Psoas muscle (tissue), 8 donors: ENCODE results near the gene NOTCH2. TPM values are rescaled to one million over a fixed set of nuclear protein-coding genes. Genes with fewer than 3 reads are reported as not detected.
"Not testable (repeated sequence)": the region's sequence is repeated elsewhere in the genome, so short reads cannot be mapped to it uniquely, and the experiment has no call there.

Experiments used
- ATAC-seq, 4 donors: fragments of 200-7000 bp; cut with Tn5 transposase; one replicate each; pipeline ENCODE4 v1.9.1; 2020; ENCODE audit warnings: moderate library complexity in 3 of 4, mild to moderate bottlenecking in 2 of 4
- DNase-seq, 2 donors: peaks; one replicate each; pipeline ENCODE4 v3.0.0-alpha.2; 2020
- H3K27ac ChIP-seq: fragments of 200-600 bp; one replicate; pipeline ENCODE4 v1.8.0; 2022
- H3K27me3 ChIP-seq, 3 donors: fragments of 200-600 bp in 1 of 3; one replicate each; pipeline versions ENCODE4 v1.6.1 to v1.8.0; 2013 to 2022; ENCODE audit warnings: low read length in 2 of 3, mild to moderate bottlenecking in 2 of 3, moderate library complexity in 1 of 3; ENCODE audit not compliant: insufficient read depth in 3 of 3
- H3K36me3 ChIP-seq, 2 donors: fragments of 200-600 bp in 1 of 2; one replicate each; pipeline versions ENCODE4 v1.6.1 to v1.8.0; 2013 to 2022; ENCODE audit warnings: low read depth in 1 of 2, mild to moderate bottlenecking in 1 of 2, moderate library complexity in 1 of 2; ENCODE audit not compliant: insufficient read depth in 1 of 2
- H3K4me1 ChIP-seq: fragments of 200-600 bp; one replicate; pipeline ENCODE4 v1.8.0; 2022
- H3K4me3 ChIP-seq: fragments of 200-600 bp; one replicate; pipeline ENCODE4 v1.8.0; 2022; ENCODE audit warnings: mild to moderate bottlenecking
- H3K9me3 ChIP-seq: fragments of 200-600 bp; one replicate; pipeline ENCODE4 v1.8.0; 2022
- WGBS, 3 donors: extraction: QIAGEN DNeasy Blood & Tissue Kit; methylation state at CpG; one replicate each; pipeline versions ENCODE4 v1.1.6 to v1.1.7; 2013; 5-methylcytosine and 5-hydroxymethylcytosine counted together
- intact Hi-C, 2 donors: fragments of 100-400 bp; cut with DNase I; formaldehyde crosslinking; loops; one replicate each; pipeline versions ENCODE4 v1.11.0 to v1.14.2; 2022
- polyA plus RNA-seq, 3 donors: library from polyadenylated mRNA; stranded (reverse); fragments of 200-250 nt; gene quantifications; one replicate each; pipeline ENCODE4 v1.2.3, GENCODE V29; 2013
- total RNA-seq, 4 donors: library from RNA; stranded (reverse); fragmentation: NEBNext Ultra II Directional in 2 of 4; extraction: Animal tissue kit (Norgen Biotek cat#: 25700) in 2 of 4; gene quantifications; one replicate each; pipeline versions ENCODE4 v1.2.1 to v1.2.4, GENCODE V29; 2021 to 2023
- donor health status: healthy with polysubstance abuse.
- donor health status: DM: no; HTN: no; CAD: no; lungs with moderate emphysema.
- donor health status: Bipolar disorder and iron deficiency.
- donor health status: healthy.
- donor health status: DM: yes; HTN: yes; CAD: no.
- donor health status: DM: no; HTN: no; CAD: no.
- donor health status: DM: no; HTN: no; CAD: no.
- donor health status: DM: yes; HTN: yes; CAD: no.

Gene NOTCH2
- total and polyA plus RNA-seq, 7 donors: 2.1 to 19.7 (median 15.4) TPM

DNA sequence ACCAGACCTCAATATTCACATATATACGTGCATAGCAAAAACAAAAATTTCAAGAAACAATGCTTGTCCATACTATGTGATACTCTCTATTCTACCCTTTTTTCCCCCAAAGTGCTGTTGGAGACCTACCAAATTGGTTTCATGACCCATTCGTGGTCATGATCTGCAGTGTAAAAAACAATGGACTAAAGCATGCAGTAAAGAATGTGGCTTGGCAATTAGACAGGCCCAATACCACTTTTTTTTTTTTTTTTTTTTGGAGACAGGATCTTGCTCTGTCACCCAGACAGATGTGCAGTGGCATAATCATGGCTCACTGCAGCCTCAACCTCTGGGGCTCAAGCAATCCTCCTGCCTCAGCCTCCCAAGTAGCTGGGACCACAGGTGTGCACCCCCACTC lies 21.3 kb downstream of the NOTCH2 start:
- H3K27me3 ChIP-seq, ATAC-seq, H3K4me1 ChIP-seq, H3K9me3 ChIP-seq, H3K4me3 ChIP-seq, DNase-seq, H3K36me3 ChIP-seq, intact Hi-C loops, H3K27ac ChIP-seq: not testable (repeated sequence)
- 29 to 54% (median 50%) methylated on average over 1 of the region's 2 CpGs for WGBS, 3 donors

DNA sequence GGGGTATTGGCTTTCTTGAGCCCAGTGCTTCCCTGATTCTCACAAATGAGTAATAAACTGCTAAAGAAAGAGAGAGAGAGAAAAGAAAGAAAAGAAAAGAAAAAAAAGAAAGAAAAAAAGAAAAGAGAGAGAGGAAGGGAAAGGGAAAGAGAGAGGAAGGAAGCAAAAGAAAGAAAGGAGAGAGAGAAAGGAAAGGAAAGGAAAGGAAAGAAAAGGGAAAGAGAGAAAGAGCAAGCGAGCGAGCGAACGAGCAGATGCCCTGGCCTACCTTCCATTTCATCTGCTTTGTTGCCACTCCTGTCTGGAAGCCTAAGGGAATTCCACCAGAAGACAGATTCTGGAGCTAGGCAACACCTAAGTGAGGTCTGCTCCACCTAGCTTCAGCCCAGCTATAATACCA lies 27.7 kb downstream of the NOTCH2 start:
- H3K9me3 ChIP-seq, H3K4me1 ChIP-seq, H3K4me3 ChIP-seq, DNase-seq, ATAC-seq, H3K27me3 ChIP-seq, H3K27ac ChIP-seq, intact Hi-C loops, H3K36me3 ChIP-seq: not testable (repeated sequence)
- WGBS, 3 donors: 92 to 100% (median 96%) methylated on average over 4 of the region's 4 CpGs

DNA sequence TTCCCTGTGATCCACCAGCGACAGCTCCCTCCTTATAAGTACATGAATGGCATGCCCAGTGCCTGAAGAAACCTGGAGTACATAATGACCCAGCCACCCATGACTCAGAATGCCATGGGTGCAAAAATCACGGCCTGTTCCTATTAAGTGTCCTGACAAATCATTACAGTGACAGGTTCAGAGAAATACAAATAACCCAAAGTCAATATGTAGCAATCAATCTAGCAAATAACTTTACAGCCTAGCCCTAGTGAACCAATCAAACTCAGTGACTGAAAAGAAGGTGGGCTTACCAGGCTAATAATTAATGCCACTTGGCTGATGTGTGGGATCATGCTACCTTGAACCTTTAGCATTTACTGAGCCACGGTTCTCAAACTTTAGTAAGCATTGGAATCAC lies 37.2 kb downstream of the NOTCH2 start:
- WGBS, 3 donors: 50 to 80% (median 71%) methylated on average over 1 to 2 of the region's 3 CpGs
- H3K4me3 ChIP-seq, H3K36me3 ChIP-seq, ATAC-seq, H3K27ac ChIP-seq, H3K27me3 ChIP-seq, DNase-seq, intact Hi-C loops, H3K9me3 ChIP-seq, H3K4me1 ChIP-seq: not testable (repeated sequence)

DNA sequence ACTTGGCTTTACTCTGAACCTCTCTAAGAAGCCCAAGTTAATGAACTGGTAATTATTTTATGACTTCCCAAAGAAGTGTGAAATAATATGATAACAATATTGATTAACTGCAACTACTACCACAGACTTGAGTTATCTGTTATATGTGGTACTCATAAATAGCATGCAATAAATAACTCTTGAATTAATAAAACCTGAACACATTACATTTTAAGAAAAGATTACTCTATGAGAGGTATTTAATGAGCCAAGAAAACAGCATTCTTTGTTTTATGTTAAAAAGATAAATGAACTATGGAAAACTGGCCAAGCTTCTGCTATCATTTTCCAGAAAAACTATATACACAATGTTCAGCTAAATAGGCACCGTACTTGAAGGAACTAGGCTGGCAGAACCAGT lies 45.7 kb downstream of the NOTCH2 start:
- H3K36me3 ChIP-seq, DNase-seq, H3K27ac ChIP-seq, H3K27me3 ChIP-seq, H3K4me1 ChIP-seq, H3K4me3 ChIP-seq, intact Hi-C loops, ATAC-seq, H3K9me3 ChIP-seq: not testable (repeated sequence)
- no CpG with 5 or more reads among the region's 1 CpG for WGBS, 3 donors

DNA sequence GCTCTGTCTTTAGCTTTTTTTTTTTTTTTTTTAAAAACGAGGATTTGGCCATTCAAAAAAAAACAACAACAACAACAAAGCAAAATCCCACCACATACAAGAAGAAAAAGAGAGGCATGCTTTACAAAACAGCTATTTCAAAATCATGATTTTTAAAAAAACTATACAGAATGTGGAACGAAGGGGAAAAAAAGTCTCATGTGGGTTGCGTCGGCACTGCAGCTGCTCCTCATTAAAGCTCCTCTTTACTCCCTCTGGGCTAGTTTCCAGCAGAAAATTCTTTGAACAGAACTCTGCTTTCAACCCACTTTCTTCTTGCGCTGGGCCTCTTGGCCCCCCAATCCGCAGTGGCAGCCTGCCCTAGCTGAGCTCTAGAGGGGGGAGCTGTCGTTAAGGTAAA lies 54.5 kb downstream of the NOTCH2 start:
- H3K4me1 ChIP-seq, H3K27ac ChIP-seq, H3K9me3 ChIP-seq, ATAC-seq, intact Hi-C loops, H3K36me3 ChIP-seq, H3K4me3 ChIP-seq, H3K27me3 ChIP-seq: not testable (repeated sequence)
- 31 to 44% (median 35%) methylated on average over 6 to 7 of the region's 7 CpGs for WGBS, 3 donors
- peak; percentile 31 to 70 for DNase-seq

DNA sequence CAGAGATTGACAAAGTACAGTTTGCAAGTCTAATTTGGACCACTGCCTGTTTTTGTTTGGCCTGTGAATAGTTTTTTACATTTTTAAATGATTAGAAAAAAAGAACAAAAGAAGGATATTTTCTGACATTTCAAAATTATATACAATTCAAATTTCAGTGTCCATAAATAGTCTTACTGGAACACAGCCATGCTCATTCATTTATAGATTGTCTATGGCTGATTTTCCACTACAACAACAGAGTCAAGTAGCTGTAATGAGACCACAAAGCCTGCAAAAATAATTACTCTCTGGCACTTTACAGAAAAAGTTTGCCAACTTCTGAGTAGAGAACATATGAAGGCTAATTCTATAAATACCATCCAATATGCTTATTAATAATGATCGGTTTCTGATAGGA lies 61.1 kb downstream of the NOTCH2 start:
- H3K4me1 ChIP-seq, H3K4me3 ChIP-seq, H3K27me3 ChIP-seq, H3K27ac ChIP-seq, ATAC-seq, DNase-seq, H3K9me3 ChIP-seq, H3K36me3 ChIP-seq, intact Hi-C loops: not testable (repeated sequence)
- 9 to 40% (median 11%) methylated on average over 1 of the region's 1 CpG for WGBS, 3 donors

DNA sequence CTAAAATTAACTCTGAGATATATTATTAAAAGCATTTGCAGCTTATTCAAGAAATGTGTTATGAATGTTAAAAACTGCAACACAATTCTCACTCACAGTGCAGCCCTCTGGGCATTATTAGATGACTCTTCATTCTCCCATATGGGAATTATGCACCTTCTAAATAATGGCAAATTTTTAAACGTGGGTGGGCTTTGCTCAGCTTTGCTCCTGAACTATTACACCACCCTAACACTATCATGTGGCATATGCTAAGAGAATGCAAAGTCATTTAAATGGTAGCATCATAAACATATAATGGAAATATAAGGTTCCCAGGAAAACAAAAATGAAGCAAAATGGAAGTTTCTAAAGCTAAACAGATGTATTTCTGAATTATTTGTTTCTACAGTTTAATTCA lies 61.6 kb downstream of the NOTCH2 start:
- H3K36me3 ChIP-seq, H3K4me1 ChIP-seq, DNase-seq, ATAC-seq, H3K27me3 ChIP-seq, intact Hi-C loops, H3K4me3 ChIP-seq, H3K27ac ChIP-seq, H3K9me3 ChIP-seq: not testable (repeated sequence)
- WGBS, 3 donors: no CpG with 5 or more reads among the region's 1 CpG

DNA sequence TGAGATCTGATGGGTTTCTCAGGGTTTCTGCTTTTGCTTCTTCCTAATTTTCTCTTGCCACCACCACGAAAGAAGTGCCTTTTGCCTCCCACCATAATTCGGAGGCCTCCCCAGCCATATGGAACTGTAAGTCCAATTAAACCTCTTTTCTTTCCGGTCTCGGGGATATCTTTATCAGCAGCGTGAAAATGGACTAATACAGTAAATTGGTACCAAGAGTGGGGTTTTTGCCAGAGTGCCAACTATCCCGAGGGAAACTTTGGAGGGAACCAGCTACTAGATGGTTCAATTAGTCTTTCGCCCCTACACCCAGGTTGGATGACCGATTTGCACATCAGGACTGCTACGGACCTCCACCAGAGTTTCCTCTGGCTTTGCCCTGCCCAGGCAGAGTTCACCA lies 68.4 kb downstream of the NOTCH2 start:
- WGBS, 3 donors: 96 to 98% (median 97%) methylated on average over 7 to 8 of the region's 9 CpGs
- H3K27me3 ChIP-seq, H3K9me3 ChIP-seq, H3K4me3 ChIP-seq, ATAC-seq, intact Hi-C loops, H3K36me3 ChIP-seq, H3K4me1 ChIP-seq, H3K27ac ChIP-seq, DNase-seq: not testable (repeated sequence)

DNA sequence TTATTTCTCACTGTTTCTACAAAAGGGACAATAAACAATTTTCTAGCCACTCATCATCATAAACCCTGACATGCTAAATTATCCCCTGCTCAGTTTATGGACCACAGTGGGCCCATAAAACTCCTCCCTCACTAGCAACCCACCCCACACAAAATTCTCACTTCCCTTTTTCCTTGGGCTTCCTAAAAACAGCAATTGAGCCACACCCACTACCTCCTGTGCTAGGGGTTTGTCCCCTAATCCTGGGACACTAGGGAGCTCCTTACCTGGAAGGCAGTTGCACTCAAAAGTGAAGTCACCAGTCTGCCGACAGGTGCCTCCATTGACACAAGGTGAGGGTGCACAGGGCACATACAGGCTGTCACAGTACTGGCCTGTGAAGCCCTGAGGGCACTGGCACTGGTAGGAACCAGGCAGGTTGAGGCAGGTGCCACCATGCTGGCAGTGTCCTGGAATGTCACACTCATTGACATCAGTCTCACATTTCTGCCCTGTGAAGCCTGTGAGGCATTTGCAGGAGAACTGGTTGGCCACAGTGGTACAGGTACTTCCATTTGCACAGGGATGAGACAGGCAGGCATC lies 72.6 kb downstream of the NOTCH2 start:
- DNase-seq, H3K9me3 ChIP-seq, H3K36me3 ChIP-seq, ATAC-seq, H3K4me1 ChIP-seq, H3K27ac ChIP-seq, intact Hi-C loops, H3K4me3 ChIP-seq, H3K27me3 ChIP-seq: not testable (repeated sequence)
- 100% methylated on average over 1 of the region's 1 CpG for WGBS, 3 donors

DNA sequence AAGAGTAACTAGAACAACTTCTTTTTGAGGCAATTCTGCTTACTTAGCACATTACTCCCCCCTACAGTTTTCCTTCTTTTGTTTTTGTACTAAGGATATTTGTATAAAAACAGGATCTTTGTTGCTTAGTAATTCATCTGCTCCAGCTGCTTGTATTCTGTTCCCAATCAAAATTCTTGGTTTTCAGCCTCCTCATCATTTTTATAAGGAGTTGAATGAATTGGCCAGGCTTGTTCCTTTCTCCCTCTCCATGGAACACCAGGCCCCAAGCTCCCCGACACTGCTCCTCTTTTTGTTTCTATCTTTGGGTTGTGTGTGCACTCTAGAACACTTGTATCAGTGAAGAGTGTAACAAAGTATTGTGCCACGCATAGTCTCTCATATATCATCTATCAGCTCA lies 73.5 kb downstream of the NOTCH2 start:
- WGBS, 3 donors: 49 to 92% methylated on average over 2 of the region's 2 CpGs; no CpG with 5 or more reads in 1 of the 3 donors
- not testable (repeated sequence) for H3K27ac ChIP-seq

More for the DNA sequence above, 73.5 kb downstream of the NOTCH2 start:
- ATAC-seq, H3K4me1 ChIP-seq, H3K36me3 ChIP-seq, intact Hi-C loops, DNase-seq, H3K4me3 ChIP-seq, H3K27me3 ChIP-seq, H3K9me3 ChIP-seq: not testable (repeated sequence)
